ENCODE measurements around the gene CPXM1. TPM values are rescaled to one million over a fixed set of nuclear protein-coding genes. Genes with fewer than 3 reads are reported as not detected.

Gene CPXM1
- total RNA-seq, 1 experiment from 2014 or later: 0.17 TPM

- ATAC-seq (no peak), DNase-seq (ENCODE audit: low read depth, low spot score) (no peak)
- Histone ChIP-seq H3K4me3 (replicated peaks in 1 of 2; ENCODE audit: low read depth in 1 of 2, low read length in 2 of 2) (no peak overlapping the region), H3K27me3 (ENCODE audit: insufficient read depth, low read length) (no peaks in the 10 kb centered on the region), H2AFZ (ENCODE audit: low read depth, low read length, poor library complexity, severe bottlenecking) (no peak overlapping the region), H3K27ac (ENCODE audit: low read depth, low read length) (no peak overlapping the region), H3K9me2 (ENCODE audit: insufficient read depth) (no peaks in the 10 kb centered on the region), H3K36me3 (ENCODE audit: control insufficient read depth in 1 of 2, insufficient read depth in 2 of 2, low read length in 2 of 2) (no peaks in the 10 kb centered on the region), H4K20me1 (ENCODE audit: insufficient read depth) (no peaks in the 10 kb centered on the region), H3K9me3 (ENCODE audit: control insufficient read depth in 1 of 2, insufficient read depth in 1 of 2, low read depth in 1 of 2, low read length in 2 of 2) (no peaks in the 10 kb centered on the region), H3K79me2 (ENCODE audit: insufficient read depth, low read length) (no peaks in the 10 kb centered on the region), H3K9ac (ENCODE audit: low read length) (no peak overlapping the region), H3K4me1 (ENCODE audit: control insufficient read depth in 1 of 2, insufficient read depth in 2 of 2, low read length in 2 of 2) (no peaks in the 10 kb centered on the region), H3K4me2 (ENCODE audit: low read length) (no peak overlapping the region)
- CTCF ChIA-PET: interaction anchor here (1.7 kb wide), 1 partner anchor 9 kb away, joined by 8 read pairs; no protein-coding TSS in a partner anchor
- POLR2A ChIA-PET: no interaction called here
- intact Hi-C loops (cut with micrococcal nuclease): no loop called here
- no TSS peak for BruUV-seq (replicated peaks)
- TF ChIP-seq MAX (IDR thresholded peaks at IDR 0.05): no peak
- no peak for TF ChIP-seq REST (IDR thresholded peaks at IDR 0.05; ENCODE audit: low read depth)
- TF ChIP-seq ATF3 (IDR thresholded peaks at IDR 0.05): no peak
- no peak for TF ChIP-seq EZH2phosphoT487 (IDR thresholded peaks at IDR 0.05; ENCODE audit: borderline replicate concordance)
- no peak for TF ChIP-seq RAD21 (IDR thresholded peaks at IDR 0.05; ENCODE audit: low read depth)
- no peak for TF ChIP-seq YY1 (IDR thresholded peaks at IDR 0.05; ENCODE audit: extremely low read depth, insufficient replicate concordance, low read depth, low read length)
- TF ChIP-seq ZNF274 (IDR thresholded peaks at IDR 0.05; ENCODE audit: low read depth, low read length): no peak
- TF ChIP-seq EZH2 (IDR thresholded peaks at IDR 0.05): no peak
- TF ChIP-seq TCF7L2 (IDR thresholded peaks at IDR 0.05; ENCODE audit: borderline replicate concordance, extremely low read depth, insufficient read depth, insufficient read length): no peak
- no peak for TF ChIP-seq POLR2AphosphoS5 (IDR thresholded peaks at IDR 0.05; ENCODE audit: low read depth, low read length)
- no peak for TF ChIP-seq ZBTB33 (IDR thresholded peaks at IDR 0.05; ENCODE audit: extremely low read depth, insufficient replicate concordance, low read length)
- no peak for TF ChIP-seq SIN3A (IDR thresholded peaks at IDR 0.05; ENCODE audit: low read depth)
- RAD21 ChIA-PET (ENCODE audit: low non-redundant PET in 1 of 2, low total read pairs in 2 of 2, uncharacterized antibody in 2 of 2, unreplicated experiment in 2 of 2): no interaction called here
These were observed 38.5 kb downstream of the CPXM1 start for GRCh38 chr20:2761885-2762284.
